Eye (tissue), 1 donor: ENCODE data around the gene CYP19A1.

Experiments used
- DNase-seq: peaks from one replicate; pipeline ENCODE4 v3.0.0-alpha.2; 2015

CYP19A1 gene

DNA sequence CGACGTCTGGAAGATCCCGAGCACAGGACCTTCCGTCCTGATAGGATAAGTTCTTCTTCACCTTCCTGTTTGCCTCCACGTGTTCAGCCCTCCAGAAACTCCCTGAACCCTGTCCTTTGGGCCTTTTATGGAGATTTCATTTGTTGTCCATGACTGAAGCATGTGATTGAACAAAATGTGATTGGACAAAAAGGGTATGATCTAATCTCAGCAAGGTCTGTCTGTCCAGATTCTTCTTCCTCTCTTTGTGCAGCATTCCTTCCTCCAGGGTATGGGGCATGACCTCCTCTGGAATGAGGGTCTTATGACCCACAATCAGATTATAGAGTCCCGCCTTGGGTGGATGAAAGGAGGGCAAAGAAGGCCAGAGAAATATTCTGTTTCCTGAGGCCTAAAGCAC lies at the start of gene CYP19A1:
CYP19A1 (minus strand) TSS at position 101 of the 400 bp plus-strand sequence. CDS start 95,684 bp downstream, outside the sequence.
- no peak for DNase-seq

GRCh38 chr15:51387699-51388041 lies 49.3 kb upstream of the CYP19A1 start:
- no peak for DNase-seq

- DNase-seq: no peak
These were observed 48.7 kb upstream of the CYP19A1 start for GRCh38 chr15:51386960-51387698.

DNA sequence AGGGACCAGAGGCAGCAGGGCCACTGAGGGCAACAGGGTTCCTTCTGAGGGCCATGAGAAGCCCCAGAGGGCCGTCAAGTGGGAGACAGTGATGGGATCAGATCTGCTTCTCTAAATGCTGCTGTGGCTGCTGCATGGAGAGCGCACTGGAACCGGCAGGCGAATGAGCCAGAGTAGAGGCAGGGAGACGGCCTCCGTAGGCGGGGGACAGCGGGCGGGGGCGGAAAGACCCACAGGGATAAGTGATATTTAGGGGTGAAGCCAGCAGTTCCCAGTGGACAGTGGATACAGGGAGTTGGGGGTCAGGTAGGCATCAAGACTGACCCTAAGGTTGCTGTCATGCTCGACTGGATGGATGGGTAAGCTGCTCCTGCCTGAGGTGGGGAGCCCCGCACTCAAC lies 48.1 kb upstream of the CYP19A1 start:
- no peak for DNase-seq

DNA sequence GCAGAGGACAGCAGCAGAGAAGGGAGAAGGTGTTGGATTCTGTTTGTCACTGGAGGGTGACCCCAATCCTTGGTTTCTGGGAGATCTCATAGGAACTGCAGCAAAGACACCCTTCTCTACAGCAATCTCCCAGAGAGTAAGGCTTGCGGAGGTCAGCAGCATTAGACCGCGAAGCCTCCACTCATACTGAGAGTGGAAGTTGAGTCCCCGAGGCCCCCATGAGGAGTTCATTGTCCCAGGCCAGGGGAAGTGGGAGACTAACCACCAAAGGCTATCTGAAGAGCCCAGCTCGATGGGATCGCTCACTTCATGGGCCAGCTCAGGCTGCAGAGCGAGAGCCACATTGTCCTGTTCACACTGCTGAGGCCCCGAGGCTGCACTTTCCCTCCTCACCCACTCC lies 47.6 kb upstream of the CYP19A1 start:
- no peak for DNase-seq

DNA sequence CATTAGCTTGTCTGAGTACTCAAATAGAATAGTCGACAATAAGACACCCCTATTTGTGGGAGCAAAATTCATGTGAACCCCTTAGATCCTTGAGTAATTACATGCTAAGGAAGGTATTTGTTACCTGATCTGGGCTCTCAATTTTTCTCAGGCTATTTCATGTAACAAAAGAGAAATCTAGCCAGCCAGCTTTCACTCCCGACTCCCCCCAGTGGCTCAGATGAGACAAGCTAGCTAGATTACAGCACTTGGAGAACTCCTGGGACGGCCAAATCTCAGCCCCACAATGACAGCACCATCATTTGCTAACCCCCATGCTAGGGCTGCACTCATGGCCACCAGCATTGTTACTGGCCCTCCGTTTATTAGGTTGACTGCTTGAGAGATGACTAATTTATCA lies 44.4 kb upstream of the CYP19A1 start:
- peak; percentile 76 for DNase-seq

- DNase-seq: peak; percentile 89
These were observed 42.8 kb upstream of the CYP19A1 start for GRCh38 chr15:51380999-51381806.

GRCh38 chr15:51379390-51379789 lies 41.0 kb upstream of the CYP19A1 start:
- no peak for DNase-seq

DNA sequence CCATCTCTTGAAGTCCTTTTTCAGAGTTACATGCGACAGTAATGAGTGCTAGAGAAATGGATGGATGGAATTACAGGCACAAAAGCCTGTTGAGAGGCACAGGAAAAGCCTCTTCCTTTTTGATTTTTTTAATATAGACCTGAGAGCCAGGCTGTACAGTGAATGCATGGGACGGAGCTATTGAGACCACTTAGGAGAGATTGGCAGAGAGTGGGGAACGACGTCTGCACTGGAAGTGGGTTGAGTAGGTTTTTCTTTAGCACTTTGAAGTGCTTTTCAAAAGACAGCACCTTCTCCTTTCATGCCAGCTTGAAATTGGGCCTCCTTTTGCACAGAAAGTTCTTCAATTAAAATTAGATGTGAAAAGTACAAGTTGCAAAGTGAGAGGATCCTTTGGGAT lies 40.0 kb upstream of the CYP19A1 start:
- no peak for DNase-seq

GRCh38 chr15:51377038-51377786 lies 38.8 kb upstream of the CYP19A1 start:
- peak; percentile 37 for DNase-seq

DNA sequence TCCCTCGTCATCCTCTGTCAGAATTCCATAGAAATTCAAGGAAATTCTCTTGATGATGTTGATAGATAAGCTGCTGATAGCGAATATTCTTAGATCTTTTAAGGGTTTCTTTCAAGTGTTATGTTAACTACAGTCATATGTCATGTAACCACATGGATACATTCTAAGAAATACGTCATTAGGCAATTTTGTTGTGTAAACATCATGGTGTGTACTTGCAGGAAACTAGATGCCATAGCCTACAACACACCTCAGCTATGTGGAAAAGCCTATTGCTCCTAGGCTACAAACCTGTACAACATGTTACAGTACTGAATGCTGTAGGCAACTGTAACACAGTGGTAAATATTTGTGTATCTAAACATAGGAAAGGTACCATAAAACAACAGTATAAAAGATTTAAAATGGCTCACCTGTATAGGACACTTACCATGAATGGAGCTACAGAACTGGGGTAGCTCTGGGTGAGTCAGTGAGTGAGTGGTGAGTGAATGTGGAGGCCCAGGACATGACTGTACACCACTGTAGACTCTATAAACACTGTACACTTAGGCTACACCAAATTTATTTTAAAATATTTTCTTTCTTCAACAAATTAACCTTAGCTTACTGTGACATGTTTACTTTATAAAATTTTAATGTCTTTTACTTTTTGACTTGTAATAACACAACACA lies 37.7 kb upstream of the CYP19A1 start:
- DNase-seq: no peak

DNA sequence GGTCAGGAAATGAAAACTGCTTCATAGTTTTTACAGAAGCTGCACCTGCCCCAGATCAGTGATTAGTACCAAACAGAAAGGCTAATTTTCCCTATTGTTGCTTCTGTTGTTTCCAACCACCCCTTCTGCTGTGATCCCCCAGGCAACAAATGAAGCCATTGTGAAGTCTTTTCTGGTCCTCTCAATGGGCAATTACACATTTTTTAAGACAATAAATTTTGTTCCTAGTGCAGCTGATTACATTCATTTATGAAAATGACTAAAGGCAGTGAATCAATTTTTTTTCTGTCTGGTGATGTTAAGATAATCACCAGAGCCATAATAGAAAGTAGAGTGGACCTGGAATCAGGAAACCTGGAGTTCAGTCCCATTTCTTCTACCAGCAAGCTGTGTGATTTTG lies 35.7 kb upstream of the CYP19A1 start:
- DNase-seq: no peak

DNA sequence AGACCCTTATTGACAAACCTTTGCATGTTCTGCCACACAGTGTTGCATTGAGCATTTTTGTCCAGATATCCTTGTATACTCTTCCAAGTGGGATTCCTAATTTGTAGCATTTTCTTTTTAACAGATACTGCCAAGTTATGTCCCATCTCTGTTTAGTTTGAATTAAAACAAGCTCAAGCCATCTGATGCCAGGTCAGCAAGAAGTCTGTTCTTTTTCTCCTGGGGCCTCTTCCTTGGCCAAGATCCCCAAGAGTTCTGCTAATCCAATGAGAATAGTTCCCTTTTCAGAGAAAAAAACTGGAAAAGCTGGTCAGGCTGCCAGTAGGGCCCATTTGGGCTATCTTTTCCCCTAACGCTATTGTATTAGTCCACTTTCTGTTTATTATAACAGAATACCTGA lies 32.9 kb upstream of the CYP19A1 start:
- DNase-seq: no peak

GRCh38 chr15:51369451-51369761 lies 31.0 kb upstream of the CYP19A1 start:
- no peak for DNase-seq

- DNase-seq: no peak
These were observed 30.5 kb upstream of the CYP19A1 start for GRCh38 chr15:51368751-51369450.

GRCh38 chr15:51368307-51368706 lies 29.9 kb upstream of the CYP19A1 start:
- DNase-seq: no peak

GRCh38 chr15:51367322-51367976 lies 29.1 kb upstream of the CYP19A1 start:
- DNase-seq: no peak

- DNase-seq: no peak
These were observed 28.5 kb upstream of the CYP19A1 start for GRCh38 chr15:51366920-51367319.

DNA sequence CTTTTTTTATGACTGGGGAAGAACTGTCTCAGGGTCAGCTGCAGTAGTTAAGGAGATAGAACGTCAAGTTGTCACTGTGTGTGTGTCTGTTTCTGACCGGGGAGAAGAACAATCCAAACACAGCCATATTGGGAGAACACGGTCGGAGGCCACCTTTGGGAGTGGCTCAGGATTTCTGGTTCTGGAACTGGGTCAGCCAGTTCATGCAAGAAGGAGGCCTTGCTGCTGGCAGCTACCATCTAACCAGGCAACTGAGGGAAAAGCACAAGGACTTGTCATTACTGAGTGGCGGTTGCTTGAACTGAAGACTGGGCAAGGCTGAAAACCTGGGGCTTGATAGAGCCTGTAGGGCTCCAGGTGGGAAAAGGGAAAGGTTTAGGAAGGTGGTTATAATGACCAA lies 27.7 kb upstream of the CYP19A1 start:
- no peak for DNase-seq

DNA sequence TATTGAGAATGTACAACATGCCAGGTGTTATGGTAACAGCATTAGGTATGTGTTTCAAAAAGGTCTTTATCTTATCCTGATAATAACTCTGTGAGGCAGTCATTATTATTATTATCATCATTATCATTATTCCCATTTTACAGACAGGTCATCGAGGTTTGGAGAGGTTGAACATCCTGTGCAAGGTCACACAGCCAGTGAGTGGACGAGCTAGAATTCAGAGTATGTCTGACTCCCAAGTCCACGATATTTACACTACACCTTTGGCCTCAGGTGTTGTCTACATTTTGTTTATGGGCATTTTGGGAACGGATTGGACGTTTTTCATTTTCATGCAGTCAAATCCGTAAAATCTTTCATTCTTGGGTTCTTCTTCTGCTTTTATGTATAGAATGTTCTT lies 27.0 kb upstream of the CYP19A1 start:
- no peak for DNase-seq

DNA sequence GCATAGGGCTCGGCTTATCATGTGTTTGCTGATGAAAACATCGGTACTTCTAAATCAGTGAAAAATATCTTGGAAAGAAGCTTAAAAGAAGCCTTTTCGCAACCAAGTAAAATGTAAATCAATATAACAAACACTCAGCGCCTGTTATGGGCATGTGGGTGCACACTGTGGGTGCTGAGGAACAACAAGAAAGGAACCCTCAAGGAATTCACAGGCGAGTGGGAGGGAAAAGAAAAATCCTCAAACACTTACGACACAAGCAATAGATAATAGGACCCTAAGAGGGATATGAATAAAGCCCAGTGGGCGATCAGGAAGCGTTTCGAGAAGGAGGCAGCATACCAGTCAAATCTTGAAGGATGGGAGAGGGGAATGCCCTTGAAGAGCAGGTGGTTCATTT lies 25.0 kb upstream of the CYP19A1 start:
- no peak for DNase-seq

- DNase-seq: no peak
These were observed 21.6 kb upstream of the CYP19A1 start for GRCh38 chr15:51359981-51360380.
